HG03097 (cell line): ENCODE data around the gene TMEM178B.

ENCODE experiments used
- ATAC-seq: cut with Tn5 transposase; IDR thresholded peaks from one replicate; pipeline ENCODE4 v1.9.1; 2021; ENCODE audit not compliant: unreplicated experiment, low FRiP score

The TMEM178B gene

GRCh38 chr7:141452911-141453310 lies 379.0 kb downstream of the TMEM178B start:
- ATAC-seq = no peak

DNA sequence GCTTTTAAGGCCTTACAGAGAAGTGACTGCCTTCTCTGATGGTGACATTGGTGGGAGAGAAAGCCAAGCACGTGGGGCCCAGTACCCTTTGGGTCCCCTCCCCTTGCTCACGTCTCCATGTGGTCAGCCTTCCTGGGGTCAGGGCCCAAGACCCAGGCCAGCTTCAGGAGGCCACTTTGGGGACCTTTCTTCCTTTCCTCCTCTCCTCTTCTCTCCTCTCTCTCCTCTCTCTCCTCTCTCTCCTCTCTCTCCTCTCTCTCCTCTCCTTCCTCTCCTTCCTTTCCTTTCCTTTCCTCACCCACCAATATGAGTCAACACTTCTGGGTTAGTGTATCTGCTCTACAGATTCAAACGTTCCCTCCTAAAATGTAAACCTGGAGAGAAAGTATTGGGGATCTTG lies 380.5 kb downstream of the TMEM178B start:
- ATAC-seq = no peak

- no peak for ATAC-seq
These were observed 381.9 kb downstream of the TMEM178B start for GRCh38 chr7:141455723-141456122.

- ATAC-seq = no peak
These were observed 382.4 kb downstream of the TMEM178B start for GRCh38 chr7:141456298-141456697.

DNA sequence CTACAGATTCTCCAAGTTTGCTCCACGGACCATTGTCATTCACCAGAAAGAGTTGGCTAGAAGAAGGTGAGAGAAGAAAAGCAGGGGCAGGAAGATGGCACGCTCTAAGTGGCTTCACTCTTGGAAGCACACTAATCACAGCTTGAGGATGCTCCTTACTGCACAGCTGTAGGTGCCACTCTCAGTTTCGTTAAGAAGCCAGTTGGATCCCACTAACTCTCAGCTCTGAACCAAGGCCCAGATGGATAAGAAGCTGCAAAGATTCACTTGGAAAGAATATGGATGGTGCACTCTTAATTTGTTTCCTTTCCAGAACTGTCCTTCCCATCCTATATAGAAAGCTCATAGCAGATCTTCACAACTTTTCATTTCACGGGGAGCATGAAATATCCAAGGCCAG lies 382.8 kb downstream of the TMEM178B start:
- no peak for ATAC-seq

- ATAC-seq = no peak
These were observed 387.2 kb downstream of the TMEM178B start for GRCh38 chr7:141460781-141461715.

DNA sequence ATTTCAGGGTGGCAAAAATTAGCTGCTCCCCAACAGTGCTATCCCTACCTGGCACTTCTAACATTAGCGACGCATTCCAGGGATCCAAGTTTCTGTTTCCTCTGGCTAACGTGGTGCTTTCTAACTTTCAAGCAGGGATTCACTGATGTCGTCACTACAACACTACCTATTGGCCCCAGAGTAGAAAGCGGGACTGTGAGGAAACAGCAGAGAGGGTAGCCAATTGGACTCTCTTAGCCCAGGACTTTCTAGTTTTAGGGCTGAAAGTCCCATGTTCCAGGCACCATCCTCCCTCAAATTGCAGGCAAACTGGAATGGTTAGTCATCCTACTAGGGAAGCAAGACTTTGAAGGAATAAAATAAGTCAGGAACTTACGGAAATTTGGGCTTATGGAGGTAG lies 388.1 kb downstream of the TMEM178B start:
- no peak for ATAC-seq

- no peak for ATAC-seq
These were observed 389.1 kb downstream of the TMEM178B start for GRCh38 chr7:141462958-141463357.

DNA sequence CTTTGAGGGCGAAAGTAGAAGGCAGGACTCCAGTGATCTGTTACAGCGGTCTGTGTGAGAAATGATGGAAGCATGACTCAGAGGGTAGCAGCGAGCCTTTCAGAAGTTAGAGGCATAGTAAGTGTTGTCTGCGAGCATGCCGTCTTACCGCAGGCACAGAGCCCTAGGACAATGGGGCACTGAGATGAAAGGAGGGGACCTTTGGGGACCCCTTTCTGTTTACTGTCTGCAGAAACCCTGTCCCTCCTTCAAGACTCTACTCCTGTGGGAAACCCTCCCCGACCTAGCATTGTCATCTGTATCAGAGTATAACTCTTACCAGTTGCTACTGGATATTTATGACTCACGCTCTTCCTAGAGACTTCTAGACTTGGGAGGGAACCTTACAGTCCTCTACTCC lies 390.1 kb downstream of the TMEM178B start:
- ATAC-seq = no peak

GRCh38 chr7:141464551-141464950 lies 390.7 kb downstream of the TMEM178B start:
- ATAC-seq = no peak

DNA sequence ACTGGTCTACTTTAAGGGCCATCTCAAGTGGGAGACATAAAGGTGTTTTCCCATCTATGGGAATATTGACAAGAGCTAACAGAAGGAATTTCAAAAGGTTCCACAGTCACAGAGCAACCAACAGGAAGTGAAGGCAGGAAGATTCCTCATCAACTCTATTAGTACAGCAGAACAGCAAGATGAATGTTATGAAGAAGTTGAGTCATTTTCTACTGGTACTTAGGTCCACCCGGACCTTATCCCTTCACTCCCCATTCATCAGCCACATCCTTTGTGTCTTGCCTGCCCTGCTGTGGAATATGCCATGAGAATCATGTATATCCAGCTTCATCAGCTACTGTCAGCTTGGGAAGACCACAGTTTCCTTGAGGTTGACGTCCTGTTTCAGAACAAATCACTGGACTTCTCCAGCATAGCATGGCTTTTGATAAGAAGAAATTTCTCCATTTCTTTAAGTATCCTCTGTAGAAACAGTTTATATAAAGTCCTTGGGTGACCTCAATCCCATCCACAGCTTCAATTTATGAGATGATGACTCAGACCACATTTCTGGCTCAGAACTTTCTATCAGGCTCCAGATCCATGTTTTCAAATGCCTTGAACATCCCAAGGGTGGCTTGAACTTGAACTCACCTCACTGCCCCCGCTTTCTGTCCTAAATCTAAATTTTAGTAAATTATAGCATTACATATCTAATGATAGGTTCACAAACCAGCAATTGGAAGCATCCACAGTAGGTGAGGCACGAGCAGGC lies 392.5 kb downstream of the TMEM178B start:
- no peak for ATAC-seq

DNA sequence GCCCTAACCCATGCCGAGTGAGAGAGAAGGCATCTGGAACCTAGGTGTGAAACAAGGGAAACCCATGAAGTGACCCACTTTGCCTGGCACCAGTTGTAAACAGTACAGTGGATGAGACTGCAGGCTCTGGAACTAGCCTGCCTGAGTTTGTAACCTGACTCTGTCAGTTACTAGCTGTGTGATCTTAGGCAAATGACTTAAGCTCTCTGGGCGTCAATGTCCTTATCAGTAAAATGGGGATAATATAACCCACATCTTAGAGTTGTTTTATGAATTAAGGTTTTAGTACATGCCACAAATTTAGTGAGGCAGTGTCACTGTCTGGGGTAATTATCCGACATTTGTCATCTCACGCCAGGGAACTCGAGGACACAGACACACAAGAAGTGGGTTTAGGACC lies 394.5 kb downstream of the TMEM178B start:
- no peak for ATAC-seq

- no peak for ATAC-seq
These were observed 401.8 kb downstream of the TMEM178B start for GRCh38 chr7:141475679-141476078.

DNA sequence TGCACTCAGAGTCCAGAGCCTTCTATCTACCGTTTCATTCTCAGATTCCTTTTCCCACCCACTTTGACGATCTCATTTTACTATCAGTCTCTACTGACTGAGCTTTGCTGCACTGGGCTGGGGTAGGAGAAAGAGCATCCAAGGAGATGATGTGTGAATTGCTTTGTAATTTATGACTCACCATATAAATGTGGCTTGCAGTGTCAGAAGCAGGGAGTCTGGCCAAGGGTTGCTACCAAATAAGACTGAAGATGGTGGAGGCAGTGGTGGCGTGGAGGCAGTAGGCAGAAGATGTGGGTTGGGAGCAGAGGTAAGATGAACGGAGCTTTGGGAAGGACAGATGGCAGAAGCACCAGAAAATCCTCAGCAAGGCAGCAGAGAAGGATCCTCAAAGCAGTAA lies 404.0 kb downstream of the TMEM178B start:
- no peak for ATAC-seq

DNA sequence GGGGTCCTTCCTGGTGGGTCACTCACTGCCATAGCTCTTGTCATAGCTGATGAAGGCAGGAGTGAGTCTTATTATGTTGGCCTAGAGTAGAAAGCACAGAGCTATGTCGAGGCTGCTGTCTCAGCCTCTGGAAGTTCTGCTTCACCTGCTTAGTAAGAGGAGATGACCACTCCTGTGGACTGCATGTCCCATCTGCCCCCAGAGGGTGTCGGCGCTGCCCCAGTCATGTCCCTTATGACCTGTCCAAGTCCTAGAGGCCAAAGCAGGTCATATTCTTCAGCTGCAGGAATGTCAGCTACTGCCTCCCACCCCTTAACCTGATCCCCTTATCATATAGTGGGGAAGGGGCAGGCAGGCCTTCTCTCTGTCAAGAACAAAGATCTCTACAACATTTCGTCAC lies 405.0 kb downstream of the TMEM178B start:
- no peak for ATAC-seq

- ATAC-seq = no peak
These were observed 407.1 kb downstream of the TMEM178B start for GRCh38 chr7:141480953-141481352.

DNA sequence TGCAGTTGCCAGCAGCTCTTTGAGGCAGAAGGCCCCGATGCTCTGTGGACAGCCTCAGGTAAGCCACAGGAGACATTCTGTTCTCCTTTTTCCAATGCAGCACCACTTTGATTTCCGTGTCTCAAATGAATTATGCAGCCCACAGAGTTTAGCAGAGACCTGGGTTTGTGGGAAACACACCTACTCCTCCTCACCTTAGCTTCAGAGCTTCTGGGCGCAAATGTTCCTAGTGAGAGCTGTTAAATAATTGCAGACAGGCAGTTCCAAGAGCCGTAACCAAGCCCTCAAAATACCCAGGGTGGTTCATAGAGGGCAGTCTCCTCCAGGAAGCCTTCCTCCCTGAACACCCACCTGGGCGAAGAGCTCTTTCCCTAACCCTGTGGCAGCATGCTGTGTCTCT lies 408.1 kb downstream of the TMEM178B start:
- no peak for ATAC-seq

DNA sequence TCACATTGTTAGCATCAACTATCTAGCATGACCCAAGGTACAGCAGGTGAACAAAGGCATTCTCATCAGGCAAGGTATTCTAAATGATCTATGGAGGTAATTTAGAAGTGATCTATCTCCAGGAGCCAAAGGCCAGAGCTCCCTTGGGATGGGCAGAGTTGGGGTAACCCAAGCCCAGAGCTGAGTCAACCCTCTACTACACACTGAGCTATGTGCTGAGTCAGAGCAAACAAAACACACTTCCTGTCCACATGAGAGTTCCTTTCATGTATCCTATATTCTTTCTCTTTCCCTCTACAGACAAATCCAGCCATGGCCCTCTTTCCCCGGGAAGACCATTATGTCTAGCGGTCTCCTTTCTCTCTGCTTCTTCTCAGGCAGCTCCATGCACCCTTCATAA lies 409.2 kb downstream of the TMEM178B start:
- ATAC-seq = no peak

DNA sequence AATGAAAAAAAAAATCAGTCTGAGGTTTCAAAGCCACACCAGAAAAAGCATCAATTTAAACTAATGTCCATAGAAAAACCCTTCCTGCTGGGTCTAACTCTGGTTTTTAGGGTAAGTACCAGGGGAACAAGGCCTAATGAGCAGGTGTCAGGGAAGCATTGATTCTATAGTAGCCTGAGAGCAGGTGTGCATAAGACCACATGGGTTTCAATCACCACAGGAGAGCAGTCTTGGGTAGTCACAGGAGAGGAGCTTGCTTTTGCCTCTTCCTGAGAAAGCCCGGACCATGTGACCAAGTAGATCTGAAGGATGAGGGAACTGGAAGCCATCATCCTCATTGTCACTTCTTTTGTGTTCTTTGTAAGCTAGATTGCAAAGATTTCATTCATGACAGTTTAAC lies 411.0 kb downstream of the TMEM178B start:
- no peak for ATAC-seq

DNA sequence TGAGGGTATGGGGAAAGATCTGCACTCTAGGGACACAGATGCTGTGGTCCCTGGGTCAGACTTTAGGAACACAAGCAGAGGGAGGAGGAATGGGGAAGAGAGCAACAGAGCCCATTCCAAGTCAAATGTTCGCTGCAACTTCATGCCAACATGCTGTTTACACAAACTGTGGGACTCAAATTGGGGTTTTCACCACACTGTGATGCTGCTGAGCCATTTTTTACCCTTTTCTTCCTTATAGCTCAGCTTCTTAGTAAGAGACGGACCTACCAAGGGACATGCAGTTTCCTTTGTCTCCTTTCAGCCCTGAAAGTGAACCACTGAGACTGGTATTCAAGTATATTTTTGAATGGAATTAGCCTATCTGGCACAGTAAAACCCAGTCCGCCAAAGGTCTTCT lies 413.1 kb downstream of the TMEM178B start:
- ATAC-seq = no peak

- no peak for ATAC-seq
These were observed 416.6 kb downstream of the TMEM178B start for GRCh38 chr7:141490474-141490873.

DNA sequence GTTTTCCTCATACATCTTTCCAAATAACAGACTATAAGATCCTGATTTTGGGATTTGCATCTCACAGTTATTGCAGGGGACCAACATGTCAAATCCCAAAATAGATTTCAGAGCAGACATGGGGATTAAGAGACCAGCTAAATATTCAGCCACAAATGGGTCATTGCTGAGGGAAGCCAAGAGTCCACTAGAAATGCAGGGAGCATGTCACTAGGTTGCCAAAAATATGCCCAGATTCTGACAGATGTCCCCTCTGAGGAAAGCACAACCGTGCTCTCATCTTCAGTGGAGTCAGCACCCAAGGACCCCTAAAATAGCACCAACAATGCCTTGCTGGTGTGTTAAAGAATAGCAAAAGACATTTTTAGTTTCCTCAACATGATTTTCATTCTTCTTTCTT lies 421.2 kb downstream of the TMEM178B start:
- no peak for ATAC-seq
